Measurements from ENCODE around the gene ANKS1B.
"Not testable (repeated sequence)": the region's sequence is repeated elsewhere in the genome, so short reads cannot be mapped to it uniquely, and the experiment has no call there.

GRCh38 chr12:99624591-99624990, 360.1 kb downstream of the ANKS1B start:
- TF ChIP-seq TOX (CRISPR knock-in tag; IDR thresholded peaks at IDR 0.05; ENCODE audit: borderline replicate concordance); TCF4 (CRISPR knock-in tag; IDR thresholded peaks at IDR 0.05; ENCODE audit: borderline replicate concordance); GLIS3 (CRISPR knock-in tag; IDR thresholded peaks at IDR 0.05); ARNTL (CRISPR knock-in tag; IDR thresholded peaks at IDR 0.05; ENCODE audit: borderline replicate concordance, low read depth); ZFP3 (CRISPR knock-in tag; IDR thresholded peaks at IDR 0.05); CREB5 (CRISPR knock-in tag; IDR thresholded peaks at IDR 0.05; ENCODE audit: low read depth); SNAI2 (CRISPR knock-in tag; IDR thresholded peaks at IDR 0.05); ZFP30 (CRISPR knock-in tag; IDR thresholded peaks at IDR 0.05); ZNF8 (CRISPR knock-in tag; IDR thresholded peaks at IDR 0.05): not testable (repeated sequence)
